WTC11 (cell line): ENCODE measurements around the gene OR4D1.

ENCODE experiments used
- ATF1 ChIP-seq: sonication (generic); formaldehyde crosslinking; IDR thresholded peaks from 2 replicates; pipeline ENCODE4 v1.8.1; 2023; ENCODE audit warnings: mild to moderate bottlenecking, moderate library complexity, missing genetic modification reagents
- NR3C1 ChIP-seq: sonication (generic); formaldehyde crosslinking; conservative IDR thresholded peaks from 2 replicates; pipeline ENCODE4 v1.8.1; 2023; ENCODE audit warnings: low read depth, mild to moderate bottlenecking, missing genetic modification reagents
- TF ChIP-seq, protein P1 (sequence below): fragments of 200-600 bp; IDR thresholded peaks from 2 replicates; pipeline ENCODE4 v1.8.0; 2022; ENCODE audit warnings: antibody characterized with exemption
- TF ChIP-seq, protein P2 (sequence below): sonication (generic); formaldehyde crosslinking; IDR thresholded peaks from 2 replicates; pipeline ENCODE4 v1.8.0; 2022; ENCODE audit warnings: mild to moderate bottlenecking, missing genetic modification reagents

DNA sequence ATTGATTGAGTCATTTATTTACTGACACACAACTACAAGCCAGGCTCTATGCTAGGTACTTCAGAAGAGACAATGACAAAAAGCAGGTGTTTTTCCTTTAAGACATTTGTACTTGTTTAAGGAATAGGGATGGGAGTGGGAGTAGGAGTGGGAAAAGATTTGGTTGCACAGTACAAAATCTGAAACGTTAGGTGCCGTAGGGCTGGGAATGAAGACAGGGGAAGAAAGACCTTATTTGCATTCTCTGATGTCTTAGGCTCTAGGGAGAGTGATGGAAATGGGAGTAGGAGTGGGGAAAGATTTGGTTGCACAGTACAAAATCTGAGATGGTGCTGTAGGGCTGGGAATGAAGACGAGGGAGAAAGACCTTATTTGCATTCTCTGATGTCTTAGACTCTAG is 28.7 kb upstream of the OR4D1 start:
- TF ChIP-seq, protein P1, sequence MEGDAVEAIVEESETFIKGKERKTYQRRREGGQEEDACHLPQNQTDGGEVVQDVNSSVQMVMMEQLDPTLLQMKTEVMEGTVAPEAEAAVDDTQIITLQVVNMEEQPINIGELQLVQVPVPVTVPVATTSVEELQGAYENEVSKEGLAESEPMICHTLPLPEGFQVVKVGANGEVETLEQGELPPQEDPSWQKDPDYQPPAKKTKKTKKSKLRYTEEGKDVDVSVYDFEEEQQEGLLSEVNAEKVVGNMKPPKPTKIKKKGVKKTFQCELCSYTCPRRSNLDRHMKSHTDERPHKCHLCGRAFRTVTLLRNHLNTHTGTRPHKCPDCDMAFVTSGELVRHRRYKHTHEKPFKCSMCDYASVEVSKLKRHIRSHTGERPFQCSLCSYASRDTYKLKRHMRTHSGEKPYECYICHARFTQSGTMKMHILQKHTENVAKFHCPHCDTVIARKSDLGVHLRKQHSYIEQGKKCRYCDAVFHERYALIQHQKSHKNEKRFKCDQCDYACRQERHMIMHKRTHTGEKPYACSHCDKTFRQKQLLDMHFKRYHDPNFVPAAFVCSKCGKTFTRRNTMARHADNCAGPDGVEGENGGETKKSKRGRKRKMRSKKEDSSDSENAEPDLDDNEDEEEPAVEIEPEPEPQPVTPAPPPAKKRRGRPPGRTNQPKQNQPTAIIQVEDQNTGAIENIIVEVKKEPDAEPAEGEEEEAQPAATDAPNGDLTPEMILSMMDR = no peak
- TF ChIP-seq, protein P2, sequence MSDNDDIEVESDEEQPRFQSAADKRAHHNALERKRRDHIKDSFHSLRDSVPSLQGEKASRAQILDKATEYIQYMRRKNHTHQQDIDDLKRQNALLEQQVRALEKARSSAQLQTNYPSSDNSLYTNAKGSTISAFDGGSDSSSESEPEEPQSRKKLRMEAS = no peak
- TF ChIP-seq ATF1 = no peak
- TF ChIP-seq NR3C1 = no peak
